HG02571 (cell line): ENCODE data around the gene GRM1.

ENCODE experiments used
- ATAC-seq: cut with Tn5 transposase; IDR thresholded peaks from one replicate; pipeline ENCODE4 v1.9.1; 2021; ENCODE audit warnings: mild to moderate bottlenecking, moderate library complexity; ENCODE audit not compliant: unreplicated experiment

The GRM1 gene

GRCh38 chr6:146361128-146361924 is 332.5 kb downstream of the GRM1 start:
- ATAC-seq: no peak

GRCh38 chr6:146363838-146364607 is 335.2 kb downstream of the GRM1 start:
- ATAC-seq: no peak

- no peak for ATAC-seq
Observed at GRCh38 chr6:146364816-146365594, 336.1 kb downstream of the GRM1 start.

- no peak for ATAC-seq
Observed at GRCh38 chr6:146367061-146367460, 338.2 kb downstream of the GRM1 start.

- no peak for ATAC-seq
Observed at GRCh38 chr6:146369866-146370265, 341.0 kb downstream of the GRM1 start.

GRCh38 chr6:146381486-146381885 is 352.6 kb downstream of the GRM1 start:
- no peak for ATAC-seq

- ATAC-seq: no peak
Observed at GRCh38 chr6:146388736-146389364, 360.0 kb downstream of the GRM1 start.

GRCh38 chr6:146389740-146390139 is 360.9 kb downstream of the GRM1 start:
- no peak for ATAC-seq

- ATAC-seq: no peak
Observed at GRCh38 chr6:146397638-146398037, 368.8 kb downstream of the GRM1 start.

- ATAC-seq: no peak
Observed at GRCh38 chr6:146402476-146402875, 373.6 kb downstream of the GRM1 start.

- no peak for ATAC-seq
Observed at GRCh38 chr6:146408583-146408982, 379.7 kb downstream of the GRM1 start.

GRCh38 chr6:146410851-146411595 is 382.2 kb downstream of the GRM1 start:
- no peak for ATAC-seq

GRCh38 chr6:146419576-146419975 is 390.7 kb downstream of the GRM1 start:
- no peak for ATAC-seq

GRCh38 chr6:146420255-146420654 is 391.4 kb downstream of the GRM1 start:
- no peak for ATAC-seq

- no peak for ATAC-seq
Observed at GRCh38 chr6:146422789-146423375, 394.0 kb downstream of the GRM1 start.

- ATAC-seq: no peak
Observed at GRCh38 chr6:146423452-146423851, 394.6 kb downstream of the GRM1 start.

- ATAC-seq: no peak
Observed at GRCh38 chr6:146426516-146426915, 397.7 kb downstream of the GRM1 start.

GRCh38 chr6:146429831-146430230 is 401.0 kb downstream of the GRM1 start:
- ATAC-seq: no peak

GRCh38 chr6:146433881-146434731 is 405.2 kb downstream of the GRM1 start:
- no peak for ATAC-seq
